ENCODE data around the gene RPN2. TPM values are rescaled to one million over a fixed set of nuclear protein-coding genes. Genes with fewer than 3 reads are reported as not detected.

Gene RPN2
- polyA plus RNA-seq, 1 donor (not counting 4 experiments of a cell fraction or from before 2014, with no cell fraction given), result 220 TPM

DNA sequence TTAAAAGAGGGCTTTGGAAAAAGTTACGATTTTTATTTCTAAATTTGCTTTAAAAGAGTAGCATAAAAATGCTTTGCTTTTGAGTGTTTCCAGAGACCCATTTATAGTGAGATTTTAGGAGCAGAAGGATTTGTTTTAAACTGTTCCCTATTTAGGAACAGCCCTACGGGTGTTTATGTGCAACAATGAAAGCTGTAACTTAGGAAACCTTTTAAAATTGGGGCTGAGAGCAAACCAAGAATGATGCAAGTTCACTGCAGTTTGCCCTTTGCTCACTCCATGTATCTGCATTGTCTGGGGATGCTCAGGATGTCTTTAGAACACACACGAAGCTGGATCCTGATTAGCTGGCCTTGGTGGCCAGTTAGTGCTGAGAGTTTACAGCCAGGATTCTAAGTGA is 41.6 kb downstream of the RPN2 start:
- Histone ChIP-seq H4K20me1 (ENCODE audit: control insufficient read depth, extremely low read depth, insufficient read depth, low read length) (no peaks in the 10 kb centered on the region), H3K4me1 (ENCODE audit: control insufficient read depth, extremely low read depth, insufficient read depth, low read length) (no peaks in the 10 kb centered on the region), H3K9ac (ENCODE audit: control insufficient read depth, extremely low read depth, insufficient read depth, low read length) (no peak overlapping the region), H3K79me2 (ENCODE audit: control insufficient read depth, insufficient read depth, low read length) (peaks cover 3% of the 10 kb centered on the region), H3K36me3 (ENCODE audit: control insufficient read depth in 2 of 2, extremely low read depth in 1 of 2, insufficient read depth in 2 of 2, low read length in 2 of 2) (peaks cover 10 to 36% of the 10 kb centered on the region in 2 experiments), H3K9me1 (ENCODE audit: control insufficient read depth, extremely low read depth, insufficient read depth, low read length) (no peaks in the 10 kb centered on the region), H3K27ac (ENCODE audit: control insufficient read depth, insufficient read depth, low read length) (no peak overlapping the region), H2AFZ (ENCODE audit: control insufficient read depth, low read length) (no peak overlapping the region), H3K9me3 (ENCODE audit: control insufficient read depth, low read depth, low read length) (no peaks in the 10 kb centered on the region), H3K4me2 (ENCODE audit: control insufficient read depth, extremely low read depth, insufficient read depth, low read depth, low read length) (no peak overlapping the region), H3K4me3 (ENCODE audit: control insufficient read depth in 2 of 3, extremely low read depth in 1 of 3, insufficient read depth in 2 of 3, low read depth in 1 of 3, low read length in 3 of 3) (no peak overlapping the region), H3K27me3 (ENCODE audit: control insufficient read depth, extremely low read depth, insufficient read depth, low read length) (no peaks in the 10 kb centered on the region)
- FAIRE-seq, result no peak
- no peak for DNase-seq (ENCODE audit: low read depth, low spot score)
- TF ChIP-seq EZH2 (IDR thresholded peaks at IDR 0.05; ENCODE audit: low read length), result no peak
- TF ChIP-seq, protein P1, sequence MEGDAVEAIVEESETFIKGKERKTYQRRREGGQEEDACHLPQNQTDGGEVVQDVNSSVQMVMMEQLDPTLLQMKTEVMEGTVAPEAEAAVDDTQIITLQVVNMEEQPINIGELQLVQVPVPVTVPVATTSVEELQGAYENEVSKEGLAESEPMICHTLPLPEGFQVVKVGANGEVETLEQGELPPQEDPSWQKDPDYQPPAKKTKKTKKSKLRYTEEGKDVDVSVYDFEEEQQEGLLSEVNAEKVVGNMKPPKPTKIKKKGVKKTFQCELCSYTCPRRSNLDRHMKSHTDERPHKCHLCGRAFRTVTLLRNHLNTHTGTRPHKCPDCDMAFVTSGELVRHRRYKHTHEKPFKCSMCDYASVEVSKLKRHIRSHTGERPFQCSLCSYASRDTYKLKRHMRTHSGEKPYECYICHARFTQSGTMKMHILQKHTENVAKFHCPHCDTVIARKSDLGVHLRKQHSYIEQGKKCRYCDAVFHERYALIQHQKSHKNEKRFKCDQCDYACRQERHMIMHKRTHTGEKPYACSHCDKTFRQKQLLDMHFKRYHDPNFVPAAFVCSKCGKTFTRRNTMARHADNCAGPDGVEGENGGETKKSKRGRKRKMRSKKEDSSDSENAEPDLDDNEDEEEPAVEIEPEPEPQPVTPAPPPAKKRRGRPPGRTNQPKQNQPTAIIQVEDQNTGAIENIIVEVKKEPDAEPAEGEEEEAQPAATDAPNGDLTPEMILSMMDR (optimal IDR thresholded peaks at IDR 0.05 in 1 of 3, IDR thresholded peaks at IDR 0.05 in 1 of 3, conservative IDR thresholded peaks at IDR 0.05 in 1 of 3; ENCODE audit: extremely low read depth in 1 of 3, insufficient read depth in 2 of 3, low read length in 3 of 3), result no peak
- dilution Hi-C loops (cut with MboI; ENCODE audit: extremely low pct_ligation_motif_present, low sequenced_read_pairs), result no loop called here

DNA sequence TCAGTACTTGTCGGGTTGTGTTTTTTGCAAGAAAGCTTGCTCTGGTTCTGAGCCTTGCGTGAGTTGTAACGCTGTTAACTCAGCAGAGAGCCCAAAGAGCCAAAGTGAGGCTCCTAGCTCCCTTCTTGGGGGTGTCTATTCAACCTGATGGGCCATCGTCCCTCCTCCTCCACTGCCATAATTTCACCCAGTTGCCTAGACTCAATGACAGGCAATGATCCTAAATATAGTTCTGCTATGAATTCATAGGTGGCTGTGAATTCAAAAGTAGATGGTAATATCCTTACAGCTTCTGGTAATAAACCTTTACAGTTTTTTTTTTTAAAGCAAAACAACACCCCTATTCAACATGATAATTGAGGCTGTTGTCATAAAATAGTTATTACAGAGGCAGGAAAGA is 43.0 kb downstream of the RPN2 start:
- H3K9ac ChIP-seq (ENCODE audit: control insufficient read depth, extremely low read depth, insufficient read depth, low read length), result no peak overlapping the region
- dilution Hi-C loops (cut with MboI; ENCODE audit: extremely low pct_ligation_motif_present, low sequenced_read_pairs), result no loop called here
- peaks cover 13 to 47% of the 10 kb centered on the region in 2 experiments for H3K36me3 ChIP-seq (ENCODE audit: control insufficient read depth in 2 of 2, extremely low read depth in 1 of 2, insufficient read depth in 2 of 2, low read length in 2 of 2)
- no peak overlapping the region for H3K4me2 ChIP-seq (ENCODE audit: control insufficient read depth, extremely low read depth, insufficient read depth, low read depth, low read length)
- FAIRE-seq (no peak), DNase-seq (ENCODE audit: low read depth, low spot score) (no peak)
- H4K20me1 ChIP-seq (ENCODE audit: control insufficient read depth, extremely low read depth, insufficient read depth, low read length), result no peaks in the 10 kb centered on the region
- H3K79me2 ChIP-seq (ENCODE audit: control insufficient read depth, insufficient read depth, low read length), result peaks cover 3% of the 10 kb centered on the region
- H3K9me3 ChIP-seq (ENCODE audit: control insufficient read depth, low read depth, low read length), result no peaks in the 10 kb centered on the region
- no peak overlapping the region for H3K27ac ChIP-seq (ENCODE audit: control insufficient read depth, insufficient read depth, low read length)
- H3K4me1 ChIP-seq (ENCODE audit: control insufficient read depth, extremely low read depth, insufficient read depth, low read length), result no peaks in the 10 kb centered on the region
- H3K4me3 ChIP-seq (ENCODE audit: control insufficient read depth in 2 of 3, extremely low read depth in 1 of 3, insufficient read depth in 2 of 3, low read depth in 1 of 3, low read length in 3 of 3), result no peak overlapping the region
- H2AFZ ChIP-seq (ENCODE audit: control insufficient read depth, low read length), result no peak overlapping the region
- H3K9me1 ChIP-seq (ENCODE audit: control insufficient read depth, extremely low read depth, insufficient read depth, low read length), result peaks cover 2% of the 10 kb centered on the region
- TF ChIP-seq EZH2 (IDR thresholded peaks at IDR 0.05; ENCODE audit: low read length), result no peak
- TF ChIP-seq, protein P1 (optimal IDR thresholded peaks at IDR 0.05 in 1 of 3, IDR thresholded peaks at IDR 0.05 in 1 of 3, conservative IDR thresholded peaks at IDR 0.05 in 1 of 3; ENCODE audit: extremely low read depth in 1 of 3, insufficient read depth in 2 of 3, low read length in 3 of 3), result no peak
- H3K27me3 ChIP-seq (ENCODE audit: control insufficient read depth, extremely low read depth, insufficient read depth, low read length), result no peaks in the 10 kb centered on the region

Data from keratinocyte (primary cell).